GM12873 (cell line): ENCODE results near the gene CDC27.

Experiments
- TF ChIP-seq, protein P1 (sequence below): IDR thresholded peaks from 2 replicates; pipeline ENCODE4 v1.5.1; 2012; ENCODE audit warnings: low read depth, mild to moderate bottlenecking, moderate library complexity, low read length, control low read depth; ENCODE audit not compliant: insufficient read depth; ENCODE audit errors: missing control alignments

Gene CDC27

DNA sequence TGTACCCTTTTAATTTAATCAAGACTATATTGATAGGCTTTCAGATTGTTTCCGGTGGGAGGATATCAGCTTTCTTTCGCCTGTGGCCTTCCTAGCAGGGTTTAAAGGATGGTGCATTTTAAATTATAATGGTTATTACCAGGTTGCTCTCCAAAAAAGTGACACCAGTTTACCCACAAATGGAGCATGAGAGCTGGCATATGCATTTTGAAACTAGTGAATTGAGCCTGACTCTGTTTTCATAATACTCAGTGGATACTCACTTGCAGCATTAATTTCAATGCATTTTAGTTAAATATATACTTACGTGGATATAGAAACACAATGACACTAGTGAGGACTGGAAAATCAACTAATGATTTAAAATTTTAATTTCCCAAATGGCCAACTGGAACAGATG, 25.8 kb upstream of the CDC27 start:
- TF ChIP-seq, protein P1, sequence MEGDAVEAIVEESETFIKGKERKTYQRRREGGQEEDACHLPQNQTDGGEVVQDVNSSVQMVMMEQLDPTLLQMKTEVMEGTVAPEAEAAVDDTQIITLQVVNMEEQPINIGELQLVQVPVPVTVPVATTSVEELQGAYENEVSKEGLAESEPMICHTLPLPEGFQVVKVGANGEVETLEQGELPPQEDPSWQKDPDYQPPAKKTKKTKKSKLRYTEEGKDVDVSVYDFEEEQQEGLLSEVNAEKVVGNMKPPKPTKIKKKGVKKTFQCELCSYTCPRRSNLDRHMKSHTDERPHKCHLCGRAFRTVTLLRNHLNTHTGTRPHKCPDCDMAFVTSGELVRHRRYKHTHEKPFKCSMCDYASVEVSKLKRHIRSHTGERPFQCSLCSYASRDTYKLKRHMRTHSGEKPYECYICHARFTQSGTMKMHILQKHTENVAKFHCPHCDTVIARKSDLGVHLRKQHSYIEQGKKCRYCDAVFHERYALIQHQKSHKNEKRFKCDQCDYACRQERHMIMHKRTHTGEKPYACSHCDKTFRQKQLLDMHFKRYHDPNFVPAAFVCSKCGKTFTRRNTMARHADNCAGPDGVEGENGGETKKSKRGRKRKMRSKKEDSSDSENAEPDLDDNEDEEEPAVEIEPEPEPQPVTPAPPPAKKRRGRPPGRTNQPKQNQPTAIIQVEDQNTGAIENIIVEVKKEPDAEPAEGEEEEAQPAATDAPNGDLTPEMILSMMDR = no peak

DNA sequence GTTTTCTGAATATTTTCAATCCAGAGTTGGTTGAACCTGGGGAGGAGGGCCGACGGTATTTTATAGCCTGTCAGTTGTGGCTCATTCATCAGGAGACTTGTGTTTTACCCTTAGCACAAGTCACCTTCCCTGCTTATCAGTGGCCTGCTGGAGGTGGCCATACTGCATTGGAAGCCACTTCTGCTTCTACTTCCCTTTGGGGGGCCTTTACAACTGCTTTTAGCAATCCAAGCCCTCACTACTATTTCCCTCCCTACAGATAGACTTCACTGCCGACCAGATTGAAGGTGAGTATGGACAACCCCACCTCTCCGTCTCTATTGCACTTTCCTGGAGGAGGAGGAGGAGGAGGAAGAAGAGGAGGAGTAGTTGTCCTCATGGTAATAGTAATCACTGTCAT, 24.4 kb upstream of the CDC27 start:
- TF ChIP-seq, protein P1 = no peak

DNA sequence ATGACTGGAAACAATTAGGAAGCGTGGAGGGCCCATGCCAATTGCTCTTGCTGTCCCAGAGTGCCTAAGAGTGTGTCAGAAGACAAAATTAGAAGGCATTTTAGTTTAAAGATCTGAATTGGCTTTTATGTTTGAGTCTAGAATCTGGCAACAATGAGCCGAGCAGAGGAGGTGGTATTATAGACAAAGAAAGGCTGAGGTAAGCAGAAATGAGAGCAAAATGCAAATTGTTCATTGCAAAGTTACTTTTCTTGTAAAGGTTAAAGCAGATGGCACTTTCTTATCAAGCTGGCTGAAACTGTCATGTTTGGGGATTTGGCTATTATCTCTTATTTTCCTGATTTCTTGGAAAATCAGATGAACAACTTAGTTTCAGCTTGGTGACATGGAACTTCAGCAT, 23.4 kb upstream of the CDC27 start:
- TF ChIP-seq, protein P1 = no peak

DNA sequence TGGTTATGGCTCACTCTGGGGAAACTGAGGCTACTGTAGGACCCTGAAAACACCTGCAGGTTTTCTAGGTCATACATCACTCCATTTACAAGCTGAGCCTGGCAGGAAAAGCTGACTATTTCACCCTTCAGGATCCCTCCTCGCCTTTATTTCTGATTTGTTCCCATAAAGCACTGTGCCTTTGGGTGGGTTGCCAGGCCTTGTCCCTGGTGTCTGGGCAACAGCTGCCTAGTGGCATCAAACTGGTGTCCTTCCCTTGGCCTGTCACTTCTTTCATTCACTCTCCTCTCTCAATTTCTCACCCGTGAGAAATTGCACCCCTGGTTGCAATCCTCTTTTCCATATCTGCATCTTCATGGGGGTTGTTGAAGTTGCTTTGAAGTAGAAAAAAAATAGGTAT, 21.7 kb upstream of the CDC27 start:
- TF ChIP-seq, protein P1 = no peak

DNA sequence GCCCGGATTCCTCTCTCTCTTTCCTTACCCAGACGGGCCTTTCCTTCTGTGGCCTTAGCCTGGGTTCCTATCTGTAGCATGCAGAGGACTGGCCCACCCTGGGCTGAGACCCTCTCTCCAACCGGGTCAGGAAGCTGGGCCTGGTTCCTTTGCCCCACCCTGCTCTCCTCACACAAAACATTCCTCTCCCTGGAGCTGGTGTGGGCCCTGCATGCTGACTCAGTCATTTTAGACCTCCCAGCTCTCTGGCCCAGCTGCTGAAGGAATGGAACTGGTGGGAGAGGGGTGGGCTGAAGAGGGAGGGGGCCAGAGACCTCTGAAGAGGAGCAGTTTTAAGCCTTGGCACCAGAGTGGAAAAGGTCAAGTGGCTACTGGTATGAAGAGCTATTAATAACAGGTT, 21.0 kb upstream of the CDC27 start:
- TF ChIP-seq, protein P1 = no peak

DNA sequence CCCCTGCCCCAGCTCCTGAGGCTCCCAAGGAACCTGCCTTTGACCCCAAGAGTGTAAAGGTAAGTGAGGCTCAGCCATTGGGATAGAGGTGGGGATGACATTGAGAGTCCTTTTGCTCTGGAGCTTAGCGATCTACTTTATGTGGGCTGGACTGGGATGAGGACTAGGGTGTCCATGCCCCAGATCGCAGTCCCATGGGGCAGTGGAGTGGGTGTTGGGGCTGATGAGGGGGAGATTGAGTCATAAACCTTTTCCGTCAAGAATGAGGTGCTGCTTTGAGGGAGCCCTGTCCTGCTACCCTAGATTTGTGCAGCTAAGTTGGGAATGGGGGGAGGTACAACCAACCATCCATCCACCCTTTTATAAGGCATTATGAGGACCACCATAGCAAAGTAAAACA, 20.4 kb upstream of the CDC27 start:
- TF ChIP-seq, protein P1 = no peak

DNA sequence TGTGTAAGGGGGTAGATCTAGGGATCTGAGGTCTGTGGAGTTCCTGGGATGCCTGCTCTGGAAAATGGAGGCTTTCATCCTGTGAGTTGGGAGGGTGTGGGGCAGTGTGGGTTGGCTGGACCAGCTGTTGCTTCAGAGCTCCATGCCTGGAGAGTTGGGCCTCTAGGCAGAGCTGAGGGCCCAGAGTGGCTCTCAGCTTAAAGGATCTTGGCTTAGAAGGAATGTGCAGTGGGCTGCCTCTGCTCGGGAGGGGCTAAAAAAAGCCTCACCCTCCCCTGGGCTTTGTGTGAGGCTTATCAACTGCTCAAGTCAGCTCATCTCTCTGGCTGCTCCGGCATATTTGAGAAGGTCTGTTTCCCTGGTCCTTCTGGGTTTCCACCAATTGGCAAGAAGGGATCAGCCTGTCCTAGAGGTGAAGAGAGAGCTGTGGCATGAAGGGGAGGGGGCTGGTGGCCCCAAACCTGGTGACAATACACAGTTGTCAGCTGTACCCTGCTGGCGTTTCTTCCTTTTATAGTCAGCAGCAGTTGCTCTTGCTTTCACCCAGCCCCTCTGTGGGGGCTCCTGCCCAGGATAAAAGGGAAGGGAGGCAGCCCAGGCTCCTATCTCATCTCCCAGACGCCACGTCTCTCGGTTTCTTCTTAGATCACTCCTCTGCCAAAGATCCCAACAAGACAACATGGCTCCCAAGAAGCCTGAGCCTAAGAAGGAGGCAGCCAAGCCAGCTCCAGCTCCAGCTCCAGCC, 19.8 kb upstream of the CDC27 start, which contains the start of gene MYL4:
TSS of gene MYL4 (plus strand) at position 605 of the 745 bp plus-strand sequence. CDS start at position 680, 75 bp downstream.
- TF ChIP-seq, protein P1 = no peak
